Skin of body (tissue), 2 donors: Measurements from ENCODE around the gene EHBP1. TPM values are rescaled to one million over a fixed set of nuclear protein-coding genes. Genes with fewer than 3 reads are reported as not detected.

Experiments used
- DNase-seq: peaks from one replicate; lab custom pipeline; 2025; lab: John Stamatoyannopoulos, UW
- total RNA-seq: library from RNA; depleted of rRNA; stranded (reverse); fragments of >200 nt; gene quantifications from one replicate; pipeline ENCODE4 v1.2.3, GENCODE V29; 2014

Gene EHBP1
- total RNA-seq, 1 donor from 2014 or later, result 96.0 TPM

- DNase-seq, result no peak
Measured at GRCh38 chr2:62944362-62944761, 238.8 kb downstream of the EHBP1 start.

- DNase-seq, result no peak
Measured at GRCh38 chr2:62947403-62947802, 241.9 kb downstream of the EHBP1 start.

GRCh38 chr2:62956651-62957050, 251.1 kb downstream of the EHBP1 start:
- DNase-seq, result peak; percentile 5

GRCh38 chr2:62958206-62958605, 252.7 kb downstream of the EHBP1 start:
- no peak for DNase-seq

GRCh38 chr2:62964050-62964449, 258.5 kb downstream of the EHBP1 start:
- no peak for DNase-seq

- DNase-seq, result no peak
Measured at GRCh38 chr2:62964671-62965070, 259.2 kb downstream of the EHBP1 start.

- DNase-seq, result no peak
Measured at GRCh38 chr2:62966991-62967390, 261.5 kb downstream of the EHBP1 start.

- no peak for DNase-seq
Measured at GRCh38 chr2:62968168-62968567, 262.7 kb downstream of the EHBP1 start.

- DNase-seq, result no peak
Measured at GRCh38 chr2:62968668-62969067, 263.2 kb downstream of the EHBP1 start.

GRCh38 chr2:62971936-62972335, 266.4 kb downstream of the EHBP1 start:
- no peak for DNase-seq

- DNase-seq, result no peak
Measured at GRCh38 chr2:62972601-62973000, 267.1 kb downstream of the EHBP1 start.

- no peak for DNase-seq
Measured at GRCh38 chr2:62974999-62975398, 269.5 kb downstream of the EHBP1 start.

GRCh38 chr2:62991605-62992004, 286.1 kb downstream of the EHBP1 start:
- no peak for DNase-seq

- no peak for DNase-seq
Measured at GRCh38 chr2:62992561-62992960, 287.0 kb downstream of the EHBP1 start.

- DNase-seq, result no peak
Measured at GRCh38 chr2:62994206-62994605, 288.7 kb downstream of the EHBP1 start.

GRCh38 chr2:62996534-62997186, 291.1 kb downstream of the EHBP1 start:
- DNase-seq, result no peak

- no peak for DNase-seq
Measured at GRCh38 chr2:62998949-62999348, 293.4 kb downstream of the EHBP1 start.

GRCh38 chr2:62999905-63000304, 294.4 kb downstream of the EHBP1 start:
- no peak for DNase-seq

- peak; percentile 73 for DNase-seq
Measured at GRCh38 chr2:63000801-63001200, 295.3 kb downstream of the EHBP1 start.

- DNase-seq, result no peak
Measured at GRCh38 chr2:63001576-63001975, 296.1 kb downstream of the EHBP1 start.

- no peak for DNase-seq
Measured at GRCh38 chr2:63003351-63003750, 297.8 kb downstream of the EHBP1 start.

- no peak for DNase-seq
Measured at GRCh38 chr2:63007813-63008458, 302.4 kb downstream of the EHBP1 start.

GRCh38 chr2:63008838-63009237, 303.3 kb downstream of the EHBP1 start:
- DNase-seq, result no peak
